SK-N-SH treated with all-trans-retinoic acid at 6 μM for 48 hours (cell line): Measurements from ENCODE around the gene ERVH48-1.

Source experiments
- TF ChIP-seq, protein P1 (sequence below): fragments of 250-450 bp; sonication (Bioruptor Pico); IDR thresholded peaks from 2 replicates; pipeline ENCODE4 v1.8.0; 2021; ENCODE audit warnings: low read depth, mild to moderate bottlenecking, moderate library complexity, borderline replicate concordance
- TF ChIP-seq, protein P2 (sequence below): fragments of 250-450 bp; sonication (Bioruptor Pico); IDR thresholded peaks from 2 replicates; pipeline ENCODE4 v1.8.0; 2020; ENCODE audit warnings: mild to moderate bottlenecking, moderate library complexity, borderline replicate concordance
- TF ChIP-seq, protein P3 (sequence below): fragments of 250-450 bp; sonication (Bioruptor Pico); IDR thresholded peaks from 2 replicates; pipeline ENCODE4 v1.5.1; 2020; ENCODE audit warnings: low read depth, mild to moderate bottlenecking, moderate library complexity

GRCh38 chr21:42925114-42925926 lies at the start of gene ERVH48-1:
- TF ChIP-seq, protein P1, sequence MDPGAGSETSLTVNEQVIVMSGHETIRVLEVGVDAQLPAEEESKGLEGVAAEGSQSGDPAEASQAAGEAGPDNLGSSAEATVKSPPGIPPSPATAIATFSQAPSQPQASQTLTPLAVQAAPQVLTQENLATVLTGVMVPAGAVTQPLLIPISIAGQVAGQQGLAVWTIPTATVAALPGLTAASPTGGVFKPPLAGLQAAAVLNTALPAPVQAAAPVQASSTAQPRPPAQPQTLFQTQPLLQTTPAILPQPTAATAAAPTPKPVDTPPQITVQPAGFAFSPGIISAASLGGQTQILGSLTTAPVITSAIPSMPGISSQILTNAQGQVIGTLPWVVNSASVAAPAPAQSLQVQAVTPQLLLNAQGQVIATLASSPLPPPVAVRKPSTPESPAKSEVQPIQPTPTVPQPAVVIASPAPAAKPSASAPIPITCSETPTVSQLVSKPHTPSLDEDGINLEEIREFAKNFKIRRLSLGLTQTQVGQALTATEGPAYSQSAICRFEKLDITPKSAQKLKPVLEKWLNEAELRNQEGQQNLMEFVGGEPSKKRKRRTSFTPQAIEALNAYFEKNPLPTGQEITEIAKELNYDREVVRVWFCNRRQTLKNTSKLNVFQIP, result no peak
- TF ChIP-seq, protein P2, sequence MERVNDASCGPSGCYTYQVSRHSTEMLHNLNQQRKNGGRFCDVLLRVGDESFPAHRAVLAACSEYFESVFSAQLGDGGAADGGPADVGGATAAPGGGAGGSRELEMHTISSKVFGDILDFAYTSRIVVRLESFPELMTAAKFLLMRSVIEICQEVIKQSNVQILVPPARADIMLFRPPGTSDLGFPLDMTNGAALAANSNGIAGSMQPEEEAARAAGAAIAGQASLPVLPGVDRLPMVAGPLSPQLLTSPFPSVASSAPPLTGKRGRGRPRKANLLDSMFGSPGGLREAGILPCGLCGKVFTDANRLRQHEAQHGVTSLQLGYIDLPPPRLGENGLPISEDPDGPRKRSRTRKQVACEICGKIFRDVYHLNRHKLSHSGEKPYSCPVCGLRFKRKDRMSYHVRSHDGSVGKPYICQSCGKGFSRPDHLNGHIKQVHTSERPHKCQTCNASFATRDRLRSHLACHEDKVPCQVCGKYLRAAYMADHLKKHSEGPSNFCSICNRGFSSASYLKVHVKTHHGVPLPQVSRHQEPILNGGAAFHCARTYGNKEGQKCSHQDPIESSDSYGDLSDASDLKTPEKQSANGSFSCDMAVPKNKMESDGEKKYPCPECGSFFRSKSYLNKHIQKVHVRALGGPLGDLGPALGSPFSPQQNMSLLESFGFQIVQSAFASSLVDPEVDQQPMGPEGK, result no peak
- TF ChIP-seq, protein P3, sequence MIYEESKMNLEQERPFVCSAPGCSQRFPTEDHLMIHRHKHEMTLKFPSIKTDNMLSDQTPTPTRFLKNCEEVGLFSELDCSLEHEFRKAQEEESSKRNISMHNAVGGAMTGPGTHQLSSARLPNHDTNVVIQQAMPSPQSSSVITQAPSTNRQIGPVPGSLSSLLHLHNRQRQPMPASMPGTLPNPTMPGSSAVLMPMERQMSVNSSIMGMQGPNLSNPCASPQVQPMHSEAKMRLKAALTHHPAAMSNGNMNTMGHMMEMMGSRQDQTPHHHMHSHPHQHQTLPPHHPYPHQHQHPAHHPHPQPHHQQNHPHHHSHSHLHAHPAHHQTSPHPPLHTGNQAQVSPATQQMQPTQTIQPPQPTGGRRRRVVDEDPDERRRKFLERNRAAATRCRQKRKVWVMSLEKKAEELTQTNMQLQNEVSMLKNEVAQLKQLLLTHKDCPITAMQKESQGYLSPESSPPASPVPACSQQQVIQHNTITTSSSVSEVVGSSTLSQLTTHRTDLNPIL (CRISPR knock-in tag), result no peak
